ENCODE data around the gene LRRC56. TPM values are rescaled to one million over a fixed set of nuclear protein-coding genes. Genes with fewer than 3 reads are reported as not detected.

LRRC56 gene
- total and polyA plus RNA-seq, 2 experiments from 2014 or later: 0.73 to 0.87 TPM

DNA sequence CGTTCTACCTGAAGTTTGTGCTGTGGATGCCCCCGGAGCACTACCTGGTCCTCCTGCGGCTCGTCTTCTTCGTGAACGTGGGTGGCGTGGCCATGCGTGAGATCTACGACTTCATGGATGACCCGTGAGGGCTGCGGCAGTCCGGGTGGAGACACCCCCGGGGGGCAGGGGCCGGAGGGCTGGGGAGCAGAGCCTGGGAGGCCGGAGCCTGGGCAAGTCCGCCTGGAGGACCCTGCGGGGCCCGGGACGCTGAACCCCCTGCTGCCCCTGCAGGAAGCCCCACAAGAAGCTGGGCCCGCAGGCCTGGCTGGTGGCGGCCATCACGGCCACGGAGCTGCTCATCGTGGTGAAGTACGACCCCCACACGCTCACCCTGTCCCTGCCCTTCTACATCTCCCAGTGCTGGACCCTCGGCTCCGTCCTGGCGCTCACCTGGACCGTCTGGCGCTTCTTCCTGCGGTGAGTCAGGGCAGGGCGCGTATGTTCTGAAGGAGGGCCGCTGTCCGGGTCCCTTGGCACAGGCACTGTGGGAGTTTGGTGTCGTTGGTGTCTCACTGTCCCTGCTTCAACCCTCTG lies 47.6 kb upstream of the LRRC56 start:
- Mint-ChIP-seq H3K9me3 (no peaks in the 10 kb centered on the region; the same call in 2 of the 3 replicates), H3K4me1 (no peaks in the 10 kb centered on the region), H3K27ac (no peak overlapping the region), H3K27me3 (ENCODE audit: insufficient read depth, low read depth, poor library complexity) (peaks cover 9% of the 10 kb centered on the region), H3K4me3 (no peak overlapping the region), H3K36me3 (ENCODE audit: low read depth) (peaks cover 6% of the 10 kb centered on the region)
- no peak overlapping the region for H2AFZ ChIP-seq
- no peaks in the 10 kb centered on the region for H3K27me3 ChIP-seq (ENCODE audit: insufficient read depth)
- TF ChIP-seq EZH2phosphoT487 (IDR thresholded peaks at IDR 0.05; ENCODE audit: unreplicated experiment) (no peak), JUNB (IDR thresholded peaks at IDR 0.05; ENCODE audit: unreplicated experiment) (no peak), POLR2AphosphoS5 (IDR thresholded peaks at IDR 0.05; ENCODE audit: low read depth) (no peak), STAT1 (IDR thresholded peaks at IDR 0.05; ENCODE audit: unreplicated experiment) (no peak), REST (IDR thresholded peaks at IDR 0.05; ENCODE audit: unreplicated experiment) (no peak), EZH2 (IDR thresholded peaks at IDR 0.05; ENCODE audit: low read depth, unreplicated experiment) (no peak), CTCF (conservative IDR thresholded peaks at IDR 0.05; ENCODE audit: low read depth in 2 of 2) (no peak), ZNF114 (CRISPR knock-in tag; IDR thresholded peaks at IDR 0.05) (no peak), ZNF331 (CRISPR knock-in tag; IDR thresholded peaks at IDR 0.05; ENCODE audit: low read depth) (no peak), ETS1 (IDR thresholded peaks at IDR 0.05) (no peak)
- TF ChIP-seq, protein P1, sequence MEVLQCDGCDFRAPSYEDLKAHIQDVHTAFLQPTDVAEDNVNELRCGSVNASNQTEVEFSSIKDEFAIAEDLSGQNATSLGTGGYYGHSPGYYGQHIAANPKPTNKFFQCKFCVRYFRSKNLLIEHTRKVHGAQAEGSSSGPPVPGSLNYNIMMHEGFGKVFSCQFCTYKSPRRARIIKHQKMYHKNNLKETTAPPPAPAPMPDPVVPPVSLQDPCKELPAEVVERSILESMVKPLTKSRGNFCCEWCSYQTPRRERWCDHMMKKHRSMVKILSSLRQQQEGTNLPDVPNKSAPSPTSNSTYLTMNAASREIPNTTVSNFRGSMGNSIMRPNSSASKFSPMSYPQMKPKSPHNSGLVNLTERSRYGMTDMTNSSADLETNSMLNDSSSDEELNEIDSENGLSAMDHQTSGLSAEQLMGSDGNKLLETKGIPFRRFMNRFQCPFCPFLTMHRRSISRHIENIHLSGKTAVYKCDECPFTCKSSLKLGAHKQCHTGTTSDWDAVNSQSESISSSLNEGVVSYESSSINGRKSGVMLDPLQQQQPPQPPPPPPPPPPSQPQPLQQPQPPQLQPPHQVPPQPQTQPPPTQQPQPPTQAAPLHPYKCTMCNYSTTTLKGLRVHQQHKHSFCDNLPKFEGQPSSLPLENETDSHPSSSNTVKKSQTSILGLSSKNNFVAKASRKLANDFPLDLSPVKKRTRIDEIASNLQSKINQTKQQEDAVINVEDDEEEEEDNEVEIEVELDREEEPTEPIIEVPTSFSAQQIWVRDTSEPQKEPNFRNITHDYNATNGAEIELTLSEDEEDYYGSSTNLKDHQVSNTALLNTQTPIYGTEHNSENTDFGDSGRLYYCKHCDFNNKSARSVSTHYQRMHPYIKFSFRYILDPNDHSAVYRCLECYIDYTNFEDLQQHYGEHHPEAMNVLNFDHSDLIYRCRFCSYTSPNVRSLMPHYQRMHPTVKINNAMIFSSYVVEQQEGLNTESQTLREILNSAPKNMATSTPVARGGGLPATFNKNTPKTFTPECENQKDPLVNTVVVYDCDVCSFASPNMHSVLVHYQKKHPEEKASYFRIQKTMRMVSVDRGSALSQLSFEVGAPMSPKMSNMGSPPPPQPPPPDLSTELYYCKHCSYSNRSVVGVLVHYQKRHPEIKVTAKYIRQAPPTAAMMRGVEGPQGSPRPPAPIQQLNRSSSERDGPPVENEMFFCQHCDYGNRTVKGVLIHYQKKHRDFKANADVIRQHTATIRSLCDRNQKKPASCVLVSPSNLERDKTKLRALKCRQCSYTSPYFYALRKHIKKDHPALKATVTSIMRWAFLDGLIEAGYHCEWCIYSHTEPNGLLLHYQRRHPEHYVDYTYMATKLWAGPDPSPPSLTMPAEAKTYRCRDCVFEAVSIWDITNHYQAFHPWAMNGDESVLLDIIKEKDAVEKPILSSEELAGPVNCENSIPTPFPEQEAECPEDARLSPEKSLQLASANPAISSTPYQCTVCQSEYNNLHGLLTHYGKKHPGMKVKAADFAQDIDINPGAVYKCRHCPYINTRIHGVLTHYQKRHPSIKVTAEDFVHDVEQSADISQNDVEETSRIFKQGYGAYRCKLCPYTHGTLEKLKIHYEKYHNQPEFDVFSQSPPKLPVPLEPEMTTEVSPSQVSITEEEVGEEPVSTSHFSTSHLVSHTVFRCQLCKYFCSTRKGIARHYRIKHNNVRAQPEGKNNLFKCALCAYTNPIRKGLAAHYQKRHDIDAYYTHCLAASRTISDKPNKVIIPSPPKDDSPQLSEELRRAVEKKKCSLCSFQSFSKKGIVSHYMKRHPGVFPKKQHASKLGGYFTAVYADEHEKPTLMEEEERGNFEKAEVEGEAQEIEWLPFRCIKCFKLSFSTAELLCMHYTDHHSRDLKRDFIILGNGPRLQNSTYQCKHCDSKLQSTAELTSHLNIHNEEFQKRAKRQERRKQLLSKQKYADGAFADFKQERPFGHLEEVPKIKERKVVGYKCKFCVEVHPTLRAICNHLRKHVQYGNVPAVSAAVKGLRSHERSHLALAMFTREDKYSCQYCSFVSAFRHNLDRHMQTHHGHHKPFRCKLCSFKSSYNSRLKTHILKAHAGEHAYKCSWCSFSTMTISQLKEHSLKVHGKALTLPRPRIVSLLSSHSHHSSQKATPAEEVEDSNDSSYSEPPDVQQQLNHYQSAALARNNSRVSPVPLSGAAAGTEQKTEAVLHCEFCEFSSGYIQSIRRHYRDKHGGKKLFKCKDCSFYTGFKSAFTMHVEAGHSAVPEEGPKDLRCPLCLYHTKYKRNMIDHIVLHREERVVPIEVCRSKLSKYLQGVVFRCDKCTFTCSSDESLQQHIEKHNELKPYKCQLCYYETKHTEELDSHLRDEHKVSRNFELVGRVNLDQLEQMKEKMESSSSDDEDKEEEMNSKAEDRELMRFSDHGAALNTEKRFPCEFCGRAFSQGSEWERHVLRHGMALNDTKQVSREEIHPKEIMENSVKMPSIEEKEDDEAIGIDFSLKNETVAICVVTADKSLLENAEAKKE (CRISPR knock-in tag; IDR thresholded peaks at IDR 0.05): no peak
- no peaks in the 10 kb centered on the region for H3K9me2 ChIP-seq (ENCODE audit: insufficient read depth)
- DNase-seq (ENCODE audit: low spot score) (no peak), ATAC-seq (no peak)
- H3K36me3 ChIP-seq (ENCODE audit: insufficient read depth): no peaks in the 10 kb centered on the region
- no peak overlapping the region for H3K4me2 ChIP-seq
- H3K4me1 ChIP-seq (ENCODE audit: insufficient read depth): no peaks in the 10 kb centered on the region
- no peaks in the 10 kb centered on the region for H3K79me2 ChIP-seq (replicated peaks; ENCODE audit: insufficient read depth)
- H3K4me3 ChIP-seq: no peak overlapping the region
- H4K20me1 ChIP-seq (replicated peaks; ENCODE audit: insufficient read depth): no peaks in the 10 kb centered on the region
- H3F3A ChIP-seq (replicated peaks; ENCODE audit: low read depth): no peaks in the 10 kb centered on the region
- no peak overlapping the region for H3K27ac ChIP-seq (ENCODE audit: low read depth)

Measured in GM23338 (cell line).